Kidney (tissue), 14 donors: ENCODE results near the gene LLGL2. TPM values are rescaled to one million over a fixed set of nuclear protein-coding genes. Genes with fewer than 3 reads are reported as not detected.

Experiments used
- DNase-seq, 5 donors: peaks; one replicate each; pipeline ENCODE4 v3.0.0-alpha.2; 2013 to 2020
- FAIRE-seq: peaks from 2 replicates; lab custom pipeline; 2012; peaks lifted over from hg19 to GRCh38; lab: Jason Lieb, UNC
- H3K27ac ChIP-seq, 2 donors: one replicate each; pipeline ENCODE4 v1.7.0; 2013; ENCODE audit warnings: low read depth in 2 of 2, low read length in 2 of 2, inconsistent platforms in 1 of 2
- H3K27me3 ChIP-seq: one replicate; pipeline ENCODE4 v1.7.1; 2013; ENCODE audit warnings: low read length, inconsistent platforms; ENCODE audit not compliant: control insufficient read depth, insufficient read depth
- H3K36me3 ChIP-seq, 3 donors: one replicate each; pipeline versions ENCODE4 v1.7.0 to v1.7.1; 2013; ENCODE audit warnings: low read length in 3 of 3, control low read depth in 1 of 3, inconsistent platforms in 1 of 3; ENCODE audit not compliant: insufficient read depth in 3 of 3, control insufficient read depth in 2 of 3
- H3K4me1 ChIP-seq, 3 donors: one replicate each; pipeline versions ENCODE4 v1.7.0 to v1.7.1; 2013; ENCODE audit warnings: low read length in 3 of 3, inconsistent platforms in 1 of 3, low read depth in 1 of 3; ENCODE audit not compliant: control insufficient read depth in 2 of 3, insufficient read depth in 2 of 3
- H3K4me3 ChIP-seq, 3 donors: one replicate each; pipeline versions ENCODE4 v1.7.0 to v1.8.1; 2013; ENCODE audit warnings: low read length in 3 of 3, control low read depth in 1 of 3, inconsistent platforms in 1 of 3
- H3K9ac ChIP-seq, 3 donors: one replicate each; pipeline versions ENCODE4 v1.7.0 to v1.7.1; 2013; ENCODE audit warnings: low read length in 3 of 3, control low read depth in 1 of 3, inconsistent platforms in 1 of 3
- H3K9me3 ChIP-seq, 3 donors: one replicate each; pipeline versions ENCODE4 v1.7.0 to v1.7.1; 2013; ENCODE audit warnings: low read length in 3 of 3, control low read depth in 1 of 3, inconsistent platforms in 1 of 3; ENCODE audit not compliant: control insufficient read depth in 2 of 3, insufficient read depth in 1 of 3
- CTCF ChIP-seq: IDR thresholded peaks from 3 replicates; pipeline ENCODE4 v1.5.1; 2012; ENCODE audit warnings: mild to moderate bottlenecking, moderate library complexity, borderline replicate concordance; ENCODE audit not compliant: insufficient read depth; ENCODE audit errors: extremely low read depth
- intact Hi-C: fragments of 100-400 bp; cut with DNase I; formaldehyde crosslinking; loops from one replicate; pipeline ENCODE4 v1.11.1; 2022
- polyA plus RNA-seq: library from polyadenylated mRNA; stranded (reverse); fragments of 350-450 nt; fragmentation: Illumina TruSeq; extraction: RNeasy Lipid Tissue Mini Kit (QIAGEN cat#74804); gene quantifications from one replicate; pipeline ENCODE4 v1.2.3, GENCODE V29; 2014; ENCODE audit warnings: low read depth, low replicate concordance; ENCODE audit not compliant: insufficient read depth
- total RNA-seq: library from RNA; stranded (reverse); fragmentation: NEBNext Ultra II Directional; extraction: Animal tissue kit (Norgen Biotek cat#: 25700); gene quantifications from one replicate; pipeline ENCODE4 v1.2.1, GENCODE V29; 2021
- donor health status: control.
- donor health status: control.
- donor health status: control.
- donor health status: control.
- donor health status: control.
- donor health status: DM: yes; HTN: yes; CAD: no.
- donor health status: Normal renal cell carcinoma (clear cell type).

The LLGL2 gene
- total and polyA plus RNA-seq, 2 donors from 2014 or later, result 181 to 262 TPM

- H3K4me3 ChIP-seq, result peak overlapping the region in 1 of 3 donors; percentile 56
- intact Hi-C loops, result no loop called here
- H3K4me1 ChIP-seq, result peaks cover 0 to 9% (median 3%) of the 10 kb centered on the region in 3 donors
- peak in 2 of 5 donors; percentile 28 to 85 for DNase-seq
- H3K9me3 ChIP-seq, result no peaks in the 10 kb centered on the region
- H3K36me3 ChIP-seq, result peaks cover 0 to 8% (median 0%) of the 10 kb centered on the region in 3 donors
- no peak overlapping the region for H3K9ac ChIP-seq
- no peak for TF ChIP-seq CTCF
- no peaks in the 10 kb centered on the region for H3K27me3 ChIP-seq
- no peak for FAIRE-seq
- no peak overlapping the region for H3K27ac ChIP-seq
Observed at GRCh38 chr17:75589919-75590303, 64.4 kb downstream of the LLGL2 start.

GRCh38 chr17:75590314-75590761, 64.8 kb downstream of the LLGL2 start:
- DNase-seq (no peak), FAIRE-seq (no peak)
- Histone ChIP-seq H3K4me1 (peaks cover 0 to 9% (median 3%) of the 10 kb centered on the region in 3 donors), H3K36me3 (peaks cover 0 to 8% (median 0%) of the 10 kb centered on the region in 3 donors), H3K27me3 (no peaks in the 10 kb centered on the region), H3K9me3 (no peaks in the 10 kb centered on the region), H3K9ac (no peak overlapping the region), H3K4me3 (peak overlapping the region in 1 of 3 donors; percentile 56), H3K27ac (no peak overlapping the region)
- intact Hi-C loops, result no loop called here
- TF ChIP-seq CTCF, result no peak

GRCh38 chr17:75590849-75591721, 65.6 kb downstream of the LLGL2 start:
- H3K27ac ChIP-seq, result no peak overlapping the region
- TF ChIP-seq CTCF, result no peak
- intact Hi-C loops, result no loop called here
- no peak for FAIRE-seq
- peaks cover 0 to 8% (median 0%) of the 10 kb centered on the region in 3 donors for H3K36me3 ChIP-seq
- H3K4me1 ChIP-seq, result peaks cover 0 to 9% (median 3%) of the 10 kb centered on the region in 3 donors
- no peak overlapping the region for H3K4me3 ChIP-seq
- H3K27me3 ChIP-seq, result no peaks in the 10 kb centered on the region
- DNase-seq, result no peak
- no peak overlapping the region for H3K9ac ChIP-seq
- H3K9me3 ChIP-seq, result no peaks in the 10 kb centered on the region
